SU-DHL-6 (cell line): Measurements from ENCODE around the gene CAPN14.

ENCODE experiments used
- H2AFZ ChIP-seq: fragments of 200-600 bp; sonication (generic); 2 replicates; pipeline ENCODE4 v1.6.1; 2014; ENCODE audit warnings: low read depth, mild to moderate bottlenecking, moderate library complexity, mixed read lengths, antibody characterized with exemption, low read length; ENCODE audit not compliant: severe bottlenecking
- H3F3A ChIP-seq: fragments of 200-600 bp; shearing (Covaris generic); 2 replicates; pipeline ENCODE4 v1.6.0; 2016; ENCODE audit warnings: antibody characterized with exemption, mild to moderate bottlenecking; ENCODE audit not compliant: insufficient read depth
- H3K27ac ChIP-seq: fragments of 200-600 bp; sonication (generic); 2 replicates; pipeline ENCODE4 v1.5.1; 2016; ENCODE audit warnings: low read depth, mild to moderate bottlenecking, low read length, moderate library complexity, mixed read lengths
- H3K27me3 ChIP-seq: fragments of 200-600 bp; sonication (generic), shearing (Covaris generic); 2 replicates; pipeline ENCODE4 v1.6.0; 2014; ENCODE audit warnings: mild to moderate bottlenecking, low read length
- H3K36me3 ChIP-seq: fragments of 200-600 bp; sonication (generic); 2 replicates; pipeline ENCODE4 v1.6.1; 2014; ENCODE audit warnings: mild to moderate bottlenecking, low read length, mixed read lengths
- H3K4me2 ChIP-seq: fragments of 300-600, 200-600 bp; shearing (Covaris generic), sonication (generic); 2 replicates; pipeline ENCODE4 v1.6.0; 2014; ENCODE audit warnings: low read length, low read depth, mild to moderate bottlenecking; ENCODE audit not compliant: poor library complexity, severe bottlenecking
- H3K4me3 ChIP-seq: fragments of 200-600 bp; sonication (generic); 2 replicates; pipeline ENCODE4 v1.5.1; 2014; ENCODE audit warnings: antibody characterized with exemption, low read length, mild to moderate bottlenecking, mixed read lengths; ENCODE audit not compliant: insufficient read depth, poor library complexity, severe bottlenecking
- H3K79me2 ChIP-seq: fragments of 200-600 bp; sonication (generic); 2 replicates; pipeline ENCODE4 v1.6.1; 2014; ENCODE audit warnings: mild to moderate bottlenecking, low read length, moderate library complexity; ENCODE audit not compliant: insufficient read depth
- H3K9ac ChIP-seq: fragments of 200-600 bp; sonication (generic); 2 replicates; pipeline ENCODE4 v1.7.0; 2014; ENCODE audit warnings: mild to moderate bottlenecking, low read length
- H3K9me2 ChIP-seq: fragments of 200-600 bp; sonication (generic); replicated peaks from 2 replicates; pipeline ENCODE4 v1.6.1; 2014; ENCODE audit warnings: low read length; ENCODE audit not compliant: insufficient read depth
- H3K9me3 ChIP-seq: fragments of 200-600 bp; sonication (generic); 2 replicates; pipeline ENCODE4 v1.6.1; 2014; ENCODE audit warnings: low read length, mixed read lengths; ENCODE audit not compliant: insufficient read depth
- H4K20me1 ChIP-seq: fragments of 200-600 bp; sonication (generic); 2 replicates; pipeline ENCODE4 v1.6.1; 2014; ENCODE audit warnings: low read depth, mild to moderate bottlenecking, antibody characterized with exemption, low read length, moderate library complexity, mixed read lengths
- CTCF ChIP-seq: fragments of 200-600 bp; sonication (generic); IDR thresholded peaks from one replicate; pipeline ENCODE4 v1.5.1; 2017; ENCODE audit warnings: antibody characterized with exemption, mild to moderate bottlenecking, low read length, moderate library complexity; ENCODE audit not compliant: insufficient read depth, poor library complexity, severe bottlenecking
- EZH2phosphoT487 ChIP-seq: fragments of 200-600 bp; sonication (generic), shearing (Covaris generic); conservative IDR thresholded peaks from 2 replicates; pipeline ENCODE4 v1.6.1; 2018; ENCODE audit warnings: mild to moderate bottlenecking, antibody characterized with exemption, low read length, moderate library complexity, mixed read lengths

The CAPN14 gene

GRCh38 chr2:31232586-31232985 lies 15.3 kb upstream of the CAPN14 start:
- Histone ChIP-seq H3K36me3 (no peaks in the 10 kb centered on the region), H3K4me2 (no peak overlapping the region), H4K20me1 (no peaks in the 10 kb centered on the region), H3K9me2 (no peaks in the 10 kb centered on the region), H3K9me3 (no peaks in the 10 kb centered on the region), H3K4me3 (no peak overlapping the region), H2AFZ (no peak overlapping the region), H3K79me2 (no peaks in the 10 kb centered on the region), H3K9ac (no peak overlapping the region), H3K27ac (no peak overlapping the region), H3F3A (no peaks in the 10 kb centered on the region), H3K27me3 (no peaks in the 10 kb centered on the region)
- TF ChIP-seq EZH2phosphoT487 (no peak), CTCF (no peak)

- no peaks in the 10 kb centered on the region for H3K9me2 ChIP-seq
- TF ChIP-seq EZH2phosphoT487: no peak
- no peak for TF ChIP-seq CTCF
- H2AFZ ChIP-seq: no peak overlapping the region
- H3K4me2 ChIP-seq: no peak overlapping the region
- H3F3A ChIP-seq: no peaks in the 10 kb centered on the region
- H3K79me2 ChIP-seq: no peaks in the 10 kb centered on the region
- no peaks in the 10 kb centered on the region for H3K27me3 ChIP-seq
- H3K9me3 ChIP-seq: no peaks in the 10 kb centered on the region
- H3K36me3 ChIP-seq: no peaks in the 10 kb centered on the region
- H3K27ac ChIP-seq: no peak overlapping the region
- no peaks in the 10 kb centered on the region for H4K20me1 ChIP-seq
- H3K9ac ChIP-seq: no peak overlapping the region
- H3K4me3 ChIP-seq: no peak overlapping the region
Measured at GRCh38 chr2:31231571-31232302, 14.4 kb upstream of the CAPN14 start.

GRCh38 chr2:31230751-31231150 lies 13.4 kb upstream of the CAPN14 start:
- H3K4me2 ChIP-seq: no peak overlapping the region
- no peak overlapping the region for H3K9ac ChIP-seq
- TF ChIP-seq CTCF (no peak), EZH2phosphoT487 (no peak)
- H4K20me1 ChIP-seq: no peaks in the 10 kb centered on the region
- no peak overlapping the region for H3K27ac ChIP-seq
- H3K27me3 ChIP-seq: no peaks in the 10 kb centered on the region
- no peak overlapping the region for H2AFZ ChIP-seq
- H3K9me2 ChIP-seq: no peaks in the 10 kb centered on the region
- H3K9me3 ChIP-seq: no peaks in the 10 kb centered on the region
- no peaks in the 10 kb centered on the region for H3F3A ChIP-seq
- H3K36me3 ChIP-seq: no peaks in the 10 kb centered on the region
- H3K79me2 ChIP-seq: no peaks in the 10 kb centered on the region
- no peak overlapping the region for H3K4me3 ChIP-seq
